OCI-LY1 (cell line): Measurements from ENCODE around the gene STK39.

Experiments used
- EZH2 ChIP-seq: fragments of 200-600 bp; sonication (generic), shearing (Covaris generic); IDR thresholded peaks from 2 replicates; pipeline ENCODE4 v1.8.0; 2017; ENCODE audit warnings: borderline replicate concordance, mixed run types, mild to moderate bottlenecking, antibody characterized with exemption, low read length, moderate library complexity, mixed read lengths
- TF ChIP-seq, protein P1 (sequence below): fragments of 200-600 bp; sonication (generic), shearing (Covaris generic); IDR thresholded peaks from 2 replicates; pipeline ENCODE4 v1.5.1; 2017; ENCODE audit warnings: mild to moderate bottlenecking, antibody characterized with exemption, low read length, moderate library complexity, mixed read lengths

- TF ChIP-seq, protein P1, sequence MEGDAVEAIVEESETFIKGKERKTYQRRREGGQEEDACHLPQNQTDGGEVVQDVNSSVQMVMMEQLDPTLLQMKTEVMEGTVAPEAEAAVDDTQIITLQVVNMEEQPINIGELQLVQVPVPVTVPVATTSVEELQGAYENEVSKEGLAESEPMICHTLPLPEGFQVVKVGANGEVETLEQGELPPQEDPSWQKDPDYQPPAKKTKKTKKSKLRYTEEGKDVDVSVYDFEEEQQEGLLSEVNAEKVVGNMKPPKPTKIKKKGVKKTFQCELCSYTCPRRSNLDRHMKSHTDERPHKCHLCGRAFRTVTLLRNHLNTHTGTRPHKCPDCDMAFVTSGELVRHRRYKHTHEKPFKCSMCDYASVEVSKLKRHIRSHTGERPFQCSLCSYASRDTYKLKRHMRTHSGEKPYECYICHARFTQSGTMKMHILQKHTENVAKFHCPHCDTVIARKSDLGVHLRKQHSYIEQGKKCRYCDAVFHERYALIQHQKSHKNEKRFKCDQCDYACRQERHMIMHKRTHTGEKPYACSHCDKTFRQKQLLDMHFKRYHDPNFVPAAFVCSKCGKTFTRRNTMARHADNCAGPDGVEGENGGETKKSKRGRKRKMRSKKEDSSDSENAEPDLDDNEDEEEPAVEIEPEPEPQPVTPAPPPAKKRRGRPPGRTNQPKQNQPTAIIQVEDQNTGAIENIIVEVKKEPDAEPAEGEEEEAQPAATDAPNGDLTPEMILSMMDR: no peak
- TF ChIP-seq EZH2: no peak
These were observed 212.8 kb downstream of the STK39 start for GRCh38 chr2:168034616-168035015.
